GM12873 (cell line): ENCODE results near the gene TECRL.

Source experiments
- CTCF ChIP-seq: IDR thresholded peaks from 2 replicates; pipeline ENCODE4 v1.5.1; 2012; ENCODE audit warnings: low read depth, mild to moderate bottlenecking, moderate library complexity, low read length, control low read depth; ENCODE audit not compliant: insufficient read depth; ENCODE audit errors: missing control alignments

Gene TECRL

DNA sequence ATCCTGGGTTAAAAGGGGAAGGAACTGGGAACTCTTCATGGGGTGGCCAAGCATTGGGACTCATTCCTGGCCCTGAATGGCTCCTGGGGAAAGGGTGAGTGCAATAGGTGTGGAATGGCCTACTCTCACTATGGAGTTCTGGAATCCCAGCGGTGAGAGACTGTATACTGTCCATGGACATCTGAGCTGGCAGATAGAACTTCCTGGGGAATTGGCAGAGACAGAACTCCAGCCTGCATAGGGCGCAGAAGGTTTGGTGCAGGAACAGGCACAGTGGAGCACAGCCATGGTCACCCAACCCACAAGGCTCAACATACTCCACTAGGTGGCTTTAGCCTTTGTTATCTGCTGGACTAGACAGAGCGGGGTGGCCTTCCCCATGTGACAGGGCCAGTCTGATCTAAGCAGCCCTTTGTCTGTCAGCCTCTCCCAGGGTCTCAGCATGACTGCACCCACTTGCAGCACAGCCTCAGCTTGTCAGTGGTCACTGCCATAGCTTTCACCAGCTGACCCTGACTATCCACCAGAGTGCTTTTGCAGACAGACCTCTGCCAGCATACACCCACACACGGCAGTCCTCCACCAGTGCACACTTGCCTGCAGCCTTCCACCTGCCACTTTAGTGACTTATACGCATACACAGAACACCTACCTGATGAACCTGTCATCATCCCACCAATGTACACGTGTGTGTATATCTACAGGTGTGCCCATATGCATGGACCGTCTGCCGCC, 48.4 kb downstream of the TECRL start:
- TF ChIP-seq CTCF, result no peak

- no peak for TF ChIP-seq CTCF
Measured at GRCh38 chr4:64359489-64359888, 49.8 kb downstream of the TECRL start.

- TF ChIP-seq CTCF, result no peak
Measured at GRCh38 chr4:64353904-64354303, 55.3 kb downstream of the TECRL start.

GRCh38 chr4:64341711-64342110, 67.5 kb downstream of the TECRL start:
- TF ChIP-seq CTCF, result no peak

GRCh38 chr4:64340218-64341110, 68.8 kb downstream of the TECRL start:
- TF ChIP-seq CTCF, result no peak

GRCh38 chr4:64334964-64335363, 74.3 kb downstream of the TECRL start:
- TF ChIP-seq CTCF, result no peak

DNA sequence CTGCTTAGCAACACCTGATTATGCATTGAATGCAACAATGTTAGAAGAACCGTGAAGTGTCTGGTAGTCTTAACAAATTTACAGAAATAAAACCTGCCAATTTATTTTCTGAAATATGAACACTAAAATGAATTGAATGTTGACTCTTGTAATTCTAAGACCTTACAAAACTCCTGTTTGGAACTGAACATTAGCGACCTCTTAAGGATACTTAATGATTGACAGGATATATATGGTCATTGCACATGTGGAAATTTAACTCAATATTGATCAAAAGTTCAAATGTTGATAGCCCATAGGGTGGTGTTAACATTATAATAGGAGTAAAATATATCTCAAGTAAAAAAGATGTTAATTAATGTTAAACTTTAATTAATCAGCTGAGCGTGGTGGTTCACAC, 79.1 kb downstream of the TECRL start:
- no peak for TF ChIP-seq CTCF
